CD4-positive, alpha-beta T cell treated with Interleukin-6 for 4 hours (primary cell): ENCODE measurements around the gene ATAD3B.
"Not testable (repeated sequence)": the region's sequence is repeated elsewhere in the genome, so short reads cannot be mapped to it uniquely, and the experiment has no call there.

ENCODE experiments used
- DNase-seq: peaks from one replicate; pipeline ENCODE4 v3.0.0-alpha.2; 2020; ENCODE audit warnings: mixed read lengths

Gene ATAD3B

GRCh38 chr1:1482856-1483255, 11.3 kb downstream of the ATAD3B start:
- no peak for DNase-seq

GRCh38 chr1:1483714-1484113, 12.1 kb downstream of the ATAD3B start:
- no peak for DNase-seq

- DNase-seq = not testable (repeated sequence)
Observed at GRCh38 chr1:1484976-1485750, 13.6 kb downstream of the ATAD3B start.

- DNase-seq = not testable (repeated sequence)
Observed at GRCh38 chr1:1485755-1486317, 14.3 kb downstream of the ATAD3B start.

- DNase-seq = no peak
Observed at GRCh38 chr1:1487701-1488100, 16.1 kb downstream of the ATAD3B start.

GRCh38 chr1:1489231-1489630, 17.7 kb downstream of the ATAD3B start:
- no peak for DNase-seq

- no peak for DNase-seq
Observed at GRCh38 chr1:1489861-1490260, 18.3 kb downstream of the ATAD3B start.

GRCh38 chr1:1490633-1491230, 19.2 kb downstream of the ATAD3B start:
- DNase-seq = no peak

GRCh38 chr1:1491601-1492000, 20.0 kb downstream of the ATAD3B start:
- DNase-seq = no peak

- not testable (repeated sequence) for DNase-seq
Observed at GRCh38 chr1:1494311-1494710, 22.7 kb downstream of the ATAD3B start.

GRCh38 chr1:1495461-1495975, 24.0 kb downstream of the ATAD3B start:
- not testable (repeated sequence) for DNase-seq

- peak; percentile 69 for DNase-seq
Observed at GRCh38 chr1:1504777-1505365, 33.3 kb downstream of the ATAD3B start.

GRCh38 chr1:1505366-1505798, 33.8 kb downstream of the ATAD3B start:
- not testable (repeated sequence) for DNase-seq

GRCh38 chr1:1505801-1506200, 34.2 kb downstream of the ATAD3B start:
- DNase-seq = not testable (repeated sequence)

- DNase-seq = no peak
Observed at GRCh38 chr1:1507305-1507704, 35.7 kb downstream of the ATAD3B start.

- not testable (repeated sequence) for DNase-seq
Observed at GRCh38 chr1:1508775-1509464, 37.4 kb downstream of the ATAD3B start.

GRCh38 chr1:1509465-1509850, 37.9 kb downstream of the ATAD3B start:
- not testable (repeated sequence) for DNase-seq

- no peak for DNase-seq
Observed at GRCh38 chr1:1510912-1511532, 39.5 kb downstream of the ATAD3B start.

- DNase-seq = peak; percentile 97
Observed at GRCh38 chr1:1511533-1512285, 40.1 kb downstream of the ATAD3B start, which contains the start of gene ATAD3A. Gene ATAD3A, plus strand, starts transcription at chr1:1512162. Its CDS starts 107 bp downstream, at chr1:1512269.

GRCh38 chr1:1512425-1512824, 40.9 kb downstream of the ATAD3B start:
- DNase-seq = peak; percentile 16

- not testable (repeated sequence) for DNase-seq
Observed at GRCh38 chr1:1513675-1514074, 42.1 kb downstream of the ATAD3B start.
